Sigmoid colon (tissue), 7 donors: ENCODE data around the gene MMD2. TPM values are rescaled to one million over a fixed set of nuclear protein-coding genes. Genes with fewer than 3 reads are reported as not detected.

Source experiments
- DNase-seq: peaks from one replicate; pipeline ENCODE4 v3.0.0-alpha.2; 2019
- H3K27ac ChIP-seq, 4 donors: fragments of 200-600 bp; sonication (generic); one replicate each; pipeline ENCODE4 v1.5.1; 2016 to 2019; ENCODE audit warnings: mild to moderate bottlenecking in 1 of 4
- H3K27me3 ChIP-seq, 3 donors: fragments of 200-600 bp; sonication (generic); one replicate each; pipeline ENCODE4 v1.5.1; 2019; ENCODE audit warnings: mild to moderate bottlenecking in 1 of 3
- H3K36me3 ChIP-seq, 4 donors: fragments of 200-600 bp; sonication (generic); one replicate each; pipeline ENCODE4 v1.5.1; 2016 to 2019
- H3K4me1 ChIP-seq, 4 donors: fragments of 200-600 bp; sonication (generic); one replicate each; pipeline ENCODE4 v1.5.1; 2017 to 2019
- H3K4me3 ChIP-seq, 4 donors: fragments of 200-600 bp; sonication (generic); one replicate each; pipeline ENCODE4 v1.5.1; 2017 to 2019; ENCODE audit warnings: mild to moderate bottlenecking in 2 of 4, moderate library complexity in 1 of 4
- H3K9me3 ChIP-seq, 4 donors: fragments of 200-600 bp in 3 of 4; sonication (generic) in 3 of 4; one replicate each; pipeline versions ENCODE4 v1.5.1 to v1.6.1; 2013 to 2019
- CTCF ChIP-seq, 4 experiments: fragments of 450-650 bp in 3 of 4; fragments of 200-600 bp in 1 of 4; IDR thresholded peaks; one replicate each; pipeline ENCODE4 v1.5.1; 2016 to 2019; ENCODE audit warnings: antibody characterized with exemption in 4 of 4, mild to moderate bottlenecking in 3 of 4, moderate library complexity in 2 of 4
- EP300 ChIP-seq, 4 donors: sonication (generic); formaldehyde crosslinking; IDR thresholded peaks; one replicate each; pipeline ENCODE4 v1.6.1; 2017; ENCODE audit warnings: antibody characterized with exemption in 4 of 4
- POLR2A ChIP-seq, 2 donors: fragments of 450-650 bp; IDR thresholded peaks; one replicate each; pipeline ENCODE4 v1.6.1; 2016; ENCODE audit warnings: antibody characterized with exemption in 2 of 2, mild to moderate bottlenecking in 2 of 2, moderate library complexity in 2 of 2
- POLR2AphosphoS5 ChIP-seq, 4 donors: sonication (generic); formaldehyde crosslinking; IDR thresholded peaks; one replicate each; pipeline ENCODE4 v1.6.1; 2017; ENCODE audit warnings: antibody characterized with exemption in 4 of 4
- WGBS, 2 donors: extraction: QIAGEN DNeasy Blood & Tissue Kit; methylation state at CpG; one replicate each; pipeline ENCODE4 v1.1.7; 2013; 5-methylcytosine and 5-hydroxymethylcytosine counted together
- intact Hi-C: fragments of 100-400 bp; cut with DNase I; formaldehyde crosslinking; loops from one replicate; pipeline ENCODE4 v1.15.1; 2023
- polyA plus RNA-seq, 3 donors: library from polyadenylated mRNA; stranded (reverse); fragments of 200-250 nt; gene quantifications; one replicate each; pipeline ENCODE4 v1.2.3, GENCODE V29; 2013
- total RNA-seq, 4 donors: library from RNA; depleted of rRNA; stranded (reverse); fragments of >200 nt; gene quantifications; one replicate each; pipeline ENCODE4 v1.1.0, GENCODE V29; 2016
- donor health status: healthy with polysubstance abuse.
- donor health status: Bipolar disorder and iron deficiency.
- donor health status: healthy.

Gene MMD2
- total and polyA plus RNA-seq, 7 donors = 0.13 to 0.71 TPM; not detected in 5

- Histone ChIP-seq H3K4me1 (peaks cover 0 to 33% (median 22%) of the 10 kb centered on the region in 4 donors), H3K36me3 (peaks cover 0 to 15% (median 5%) of the 10 kb centered on the region in 4 donors), H3K9me3 (no peaks in the 10 kb centered on the region), H3K4me3 (peak overlapping the region in 1 of 4 donors; percentile 4), H3K27ac (peak overlapping the region in 1 of 4 donors; percentile 48), H3K27me3 (peaks cover 0 to 11% (median 8%) of the 10 kb centered on the region in 3 donors)
- peak; percentile 58 for DNase-seq
- TF ChIP-seq POLR2A (IDR thresholded peaks at IDR 0.05) (no peak), POLR2AphosphoS5 (IDR thresholded peaks at IDR 0.05) (no peak), CTCF (IDR thresholded peaks at IDR 0.05) (no peak), EP300 (IDR thresholded peaks at IDR 0.05) (no peak)
- 85 to 87% methylated on average over 27 of the region's 27 CpGs for WGBS, 2 donors
- intact Hi-C loops = no loop called here
Measured at GRCh38 chr7:4879396-4880081, 79.4 kb downstream of the MMD2 start.

GRCh38 chr7:4878336-4879335, 80.4 kb downstream of the MMD2 start:
- 80 to 89% methylated on average over 45 of the region's 45 CpGs for WGBS, 2 donors
- Histone ChIP-seq H3K4me3 (peak overlapping the region in 1 of 4 donors; percentile 4), H3K4me1 (peaks cover 0 to 33% (median 22%) of the 10 kb centered on the region in 4 donors), H3K9me3 (no peaks in the 10 kb centered on the region), H3K36me3 (peaks cover 0 to 15% (median 5%) of the 10 kb centered on the region in 4 donors), H3K27me3 (peaks cover 0 to 8% (median 6%) of the 10 kb centered on the region in 3 donors), H3K27ac (peak overlapping the region in 1 of 4 donors; percentile 48)
- TF ChIP-seq EP300 (IDR thresholded peaks at IDR 0.05) (no peak), POLR2AphosphoS5 (IDR thresholded peaks at IDR 0.05) (no peak), POLR2A (IDR thresholded peaks at IDR 0.05) (no peak), CTCF (IDR thresholded peaks at IDR 0.05) (no peak)
- peak; percentile 59 for DNase-seq
- intact Hi-C loops = no loop called here

- 96 to 97% methylated on average over 18 of the region's 18 CpGs for WGBS, 2 donors
- peak; percentile 48 for DNase-seq
- Histone ChIP-seq H3K27me3 (no peaks in the 10 kb centered on the region), H3K4me1 (peaks cover 0 to 26% (median 11%) of the 10 kb centered on the region in 4 donors), H3K27ac (no peak overlapping the region), H3K36me3 (peaks cover 0 to 15% (median 5%) of the 10 kb centered on the region in 4 donors), H3K9me3 (no peaks in the 10 kb centered on the region), H3K4me3 (no peak overlapping the region)
- TF ChIP-seq CTCF (IDR thresholded peaks at IDR 0.05) = no peak
- intact Hi-C loops = no loop called here
Measured at GRCh38 chr7:4876586-4876985, 82.4 kb downstream of the MMD2 start.

- WGBS, 2 donors = 92 to 94% methylated on average over 15 of the region's 15 CpGs
- DNase-seq = peak; percentile 55
- no peaks in the 10 kb centered on the region for H3K9me3 ChIP-seq
- peaks cover 0 to 24% (median 9%) of the 10 kb centered on the region in 4 donors for H3K4me1 ChIP-seq
- intact Hi-C loops = no loop called here
- no peak overlapping the region for H3K27ac ChIP-seq
- peaks cover 0 to 15% (median 5%) of the 10 kb centered on the region in 4 donors for H3K36me3 ChIP-seq
- H3K4me3 ChIP-seq = no peak overlapping the region
- no peak for TF ChIP-seq CTCF (IDR thresholded peaks at IDR 0.05)
- TF ChIP-seq EP300 (IDR thresholded peaks at IDR 0.05) = no peak
- TF ChIP-seq POLR2A (IDR thresholded peaks at IDR 0.05) = no peak
- TF ChIP-seq POLR2AphosphoS5 (IDR thresholded peaks at IDR 0.05) = no peak
- no peaks in the 10 kb centered on the region for H3K27me3 ChIP-seq
Measured at GRCh38 chr7:4875391-4875790, 83.6 kb downstream of the MMD2 start.
